Fibroblast of pulmonary artery (primary cell): Measurements from ENCODE around the gene RUNX2.

Source experiments
- DNase-seq: peaks from one replicate; pipeline ENCODE4 v3.0.0-alpha.2; 2010; ENCODE audit warnings: low read depth
- H3K4me3 ChIP-seq: replicated peaks from 2 replicates; pipeline ENCODE4 v1.5.1; 2011; ENCODE audit warnings: low read depth, mild to moderate bottlenecking, control low read depth, low read length, moderate library complexity
- CTCF ChIP-seq: IDR thresholded peaks from 2 replicates; pipeline ENCODE4 v1.5.1; 2011; ENCODE audit warnings: mild to moderate bottlenecking, control low read depth, low read length, inconsistent platforms; ENCODE audit errors: missing control alignments

RUNX2 gene

DNA sequence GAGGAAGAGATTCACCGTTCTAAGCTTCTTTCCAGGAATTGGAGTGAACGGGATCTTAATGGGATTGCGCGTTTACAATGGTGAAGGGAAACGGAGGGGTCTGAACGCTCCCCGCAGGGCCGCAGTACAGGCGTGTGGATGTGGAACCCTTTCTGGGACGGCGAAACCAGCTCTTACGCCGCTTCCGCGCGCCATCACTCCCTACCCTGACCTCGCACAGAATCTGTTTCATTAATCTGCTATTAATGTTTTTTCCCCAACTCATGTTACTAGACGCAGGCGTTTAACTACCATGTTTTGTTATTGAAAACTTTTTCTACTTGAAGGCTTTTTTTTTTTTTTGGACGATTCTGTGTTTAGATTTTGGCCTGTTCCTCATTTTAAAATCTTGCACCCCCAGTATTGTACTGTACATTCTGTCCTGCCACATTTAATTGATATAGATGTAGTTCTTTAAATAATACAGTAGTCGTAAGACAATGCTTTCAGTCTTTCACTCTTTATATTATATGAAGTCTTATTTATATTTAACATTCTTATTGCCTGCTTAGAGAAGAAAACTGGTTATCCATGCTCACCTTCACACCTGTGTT lies 50.3 kb downstream of the RUNX2 start:
- peak overlapping the region; percentile 71 for H3K4me3 ChIP-seq
- TF ChIP-seq CTCF: no peak
- no peak for DNase-seq

DNA sequence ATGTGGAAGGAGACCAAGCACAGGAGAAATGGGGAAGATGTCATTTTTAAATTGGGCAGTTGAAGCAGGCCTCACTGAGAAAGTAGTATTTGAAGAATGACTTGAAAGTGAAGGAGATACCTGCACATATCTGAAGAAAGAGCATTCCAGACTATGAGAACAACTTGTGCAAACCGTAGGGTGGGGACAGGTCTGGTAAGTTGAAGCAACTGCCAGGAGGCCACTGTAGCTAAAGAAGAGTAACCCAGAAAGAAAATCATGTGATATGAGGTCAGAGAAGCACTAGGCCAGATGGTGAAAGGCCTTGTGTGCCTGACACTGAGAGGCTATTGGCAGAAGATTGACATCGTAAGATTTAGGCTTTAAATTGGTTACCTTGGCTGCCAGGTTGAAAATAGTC lies 54.3 kb downstream of the RUNX2 start:
- no peak for DNase-seq
- no peak for TF ChIP-seq CTCF
- no peak overlapping the region for H3K4me3 ChIP-seq

- no peak for DNase-seq
- H3K4me3 ChIP-seq: no peak overlapping the region
- no peak for TF ChIP-seq CTCF
Measured at GRCh38 chr6:45386501-45386900, 58.4 kb downstream of the RUNX2 start.

DNA sequence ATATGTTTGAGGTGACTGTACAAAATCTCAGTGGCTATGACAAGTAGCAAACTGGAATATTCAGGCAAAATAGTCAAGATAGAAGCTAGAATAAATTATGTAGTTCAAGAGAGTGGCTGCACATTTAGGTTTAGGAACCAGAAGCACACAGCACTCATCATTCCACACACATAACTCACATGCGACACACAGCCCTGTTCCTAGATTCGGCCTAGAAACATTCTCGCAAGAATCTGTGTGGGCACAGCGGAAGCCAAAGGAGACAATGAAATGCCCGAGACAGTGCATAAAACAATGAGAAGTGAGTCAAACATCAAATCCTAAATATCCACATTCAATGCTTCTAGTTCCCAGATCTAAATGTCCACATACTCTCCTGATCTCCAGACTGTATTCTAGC lies 59.1 kb downstream of the RUNX2 start:
- TF ChIP-seq CTCF: no peak
- peak; percentile 33 for DNase-seq
- H3K4me3 ChIP-seq: no peak overlapping the region

DNA sequence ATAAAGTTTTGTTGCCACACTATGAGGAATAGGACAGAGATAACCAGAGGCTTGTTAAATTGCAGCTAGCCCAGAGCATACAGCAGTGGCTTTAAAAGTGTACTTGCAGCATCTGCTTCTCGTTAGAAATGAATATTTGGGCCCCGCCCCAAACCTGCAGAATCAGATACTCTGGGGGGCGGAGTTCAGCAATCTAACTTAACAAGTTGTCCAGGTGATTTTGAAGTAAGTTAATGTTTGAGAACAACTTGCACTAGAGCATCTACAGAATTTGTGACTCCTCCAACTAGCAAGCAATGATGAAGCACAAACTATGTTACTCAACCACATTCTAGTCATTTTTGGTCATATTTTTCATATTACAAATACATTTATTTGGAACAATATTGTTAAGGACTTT lies 60.2 kb downstream of the RUNX2 start:
- H3K4me3 ChIP-seq: no peak overlapping the region
- DNase-seq: peak; percentile 37
- TF ChIP-seq CTCF: no peak

- H3K4me3 ChIP-seq: no peak overlapping the region
- no peak for DNase-seq
- TF ChIP-seq CTCF: no peak
Measured at GRCh38 chr6:45394586-45395095, 66.5 kb downstream of the RUNX2 start.
